GM10248 (cell line): Measurements from ENCODE around the gene TBX5.
"Not testable (repeated sequence)": the region's sequence is repeated elsewhere in the genome, so short reads cannot be mapped to it uniquely, and the experiment has no call there.

Experiments used
- CTCF ChIA-PET: fragments of 300-600 bp; sonication (Branson Sonifier 250); formaldehyde crosslinking; extraction: SDS; loops from one replicate; lab custom pipeline; 2021; ENCODE audit warnings: antibody characterized with exemption; lab: Yijun Ruan, JAX
- POLR2A ChIA-PET: fragments of 350-650 bp; sonication (Branson Sonifier 250); formaldehyde crosslinking; extraction: SDS; loops from one replicate; lab custom pipeline; 2020; ENCODE audit warnings: antibody characterized with exemption; lab: Yijun Ruan, JAX
- DNase-seq: peaks from one replicate; pipeline ENCODE4 v3.0.0; 2012; ENCODE audit errors: extremely low spot score
- CTCF ChIP-seq: IDR thresholded peaks from 2 replicates; pipeline ENCODE4 v1.5.1; 2012; ENCODE audit warnings: mild to moderate bottlenecking, low read depth; ENCODE audit errors: extremely low read depth, missing control alignments, control extremely low read depth

TBX5 gene

GRCh38 chr12:114361992-114362391, 44.0 kb downstream of the TBX5 start:
- ChIA-PET POLR2A (no interaction called here), CTCF (no interaction called here)
- TF ChIP-seq CTCF: no peak
- DNase-seq: no peak

- POLR2A ChIA-PET: no interaction called here
- no peak for DNase-seq
- CTCF ChIA-PET: no interaction called here
- TF ChIP-seq CTCF: no peak
Measured at GRCh38 chr12:114361545-114361944, 44.4 kb downstream of the TBX5 start.

- no peak for DNase-seq
- no peak for TF ChIP-seq CTCF
- ChIA-PET CTCF (no interaction called here), POLR2A (no interaction called here)
Measured at GRCh38 chr12:114360485-114360884, 45.5 kb downstream of the TBX5 start.

- DNase-seq: no peak
- CTCF ChIA-PET: no interaction called here
- no peak for TF ChIP-seq CTCF
- POLR2A ChIA-PET: no interaction called here
Measured at GRCh38 chr12:114355389-114356088, 50.4 kb downstream of the TBX5 start.

- CTCF ChIA-PET, POLR2A ChIA-PET: not testable (repeated sequence)
Measured at GRCh38 chr12:114349239-114349638, 56.7 kb downstream of the TBX5 start.

GRCh38 chr12:114347861-114348260, 58.1 kb downstream of the TBX5 start:
- no peak for DNase-seq
- POLR2A ChIA-PET: no interaction called here
- no peak for TF ChIP-seq CTCF
- CTCF ChIA-PET: interaction anchor here (0.8 to 1.1 kb wide), 2 partner anchors 10 to 26 kb away, joined by 3 read pairs; no protein-coding TSS in a partner anchor

More at GRCh38 chr12:114349239-114349638, 56.7 kb downstream of the TBX5 start:
- DNase-seq: not testable (repeated sequence)

GRCh38 chr12:114344831-114345230, 61.1 kb downstream of the TBX5 start:
- DNase-seq: no peak
- ChIA-PET CTCF (interaction anchor here (0.6 to 1.1 kb wide), 2 partner anchors 9 to 32 kb away, joined by 3 read pairs; no protein-coding TSS in a partner anchor), POLR2A (no interaction called here)
- no peak for TF ChIP-seq CTCF
